Lower leg skin (tissue), 3 donors: Measurements from ENCODE around the gene AMDHD1.

Source experiments
- POLR2A ChIP-seq, 2 donors: fragments of 450-650 bp; IDR thresholded peaks; one replicate each; pipeline ENCODE4 v1.6.1; 2016 to 2017; ENCODE audit warnings: antibody characterized with exemption in 2 of 2, mild to moderate bottlenecking in 1 of 2, moderate library complexity in 1 of 2
- TF ChIP-seq, protein P1 (sequence below), 3 donors: fragments of 450-650 bp; IDR thresholded peaks; one replicate each; pipeline ENCODE4 v1.5.1; 2016; ENCODE audit warnings: antibody characterized with exemption in 3 of 3, mild to moderate bottlenecking in 3 of 3, moderate library complexity in 2 of 3

DNA sequence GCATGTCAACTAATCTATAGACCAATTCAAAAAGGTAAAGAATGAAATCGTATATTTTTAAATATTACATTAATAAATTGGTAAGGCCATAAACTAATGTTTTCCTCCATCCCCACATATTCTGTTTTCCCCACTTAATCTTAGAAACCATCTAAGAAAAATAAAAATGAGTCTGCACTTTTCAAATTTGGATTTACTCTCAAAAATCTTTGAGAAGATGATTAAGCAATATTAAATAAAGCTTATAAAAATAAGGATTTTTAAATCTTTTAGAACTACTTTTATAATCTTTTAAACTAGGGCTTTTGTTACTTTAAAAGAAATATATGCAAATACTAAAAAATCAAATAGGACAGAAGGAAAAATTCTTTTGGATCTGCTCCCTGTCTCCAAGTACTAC lies 63.6 kb downstream of the AMDHD1 start:
- TF ChIP-seq, protein P1, sequence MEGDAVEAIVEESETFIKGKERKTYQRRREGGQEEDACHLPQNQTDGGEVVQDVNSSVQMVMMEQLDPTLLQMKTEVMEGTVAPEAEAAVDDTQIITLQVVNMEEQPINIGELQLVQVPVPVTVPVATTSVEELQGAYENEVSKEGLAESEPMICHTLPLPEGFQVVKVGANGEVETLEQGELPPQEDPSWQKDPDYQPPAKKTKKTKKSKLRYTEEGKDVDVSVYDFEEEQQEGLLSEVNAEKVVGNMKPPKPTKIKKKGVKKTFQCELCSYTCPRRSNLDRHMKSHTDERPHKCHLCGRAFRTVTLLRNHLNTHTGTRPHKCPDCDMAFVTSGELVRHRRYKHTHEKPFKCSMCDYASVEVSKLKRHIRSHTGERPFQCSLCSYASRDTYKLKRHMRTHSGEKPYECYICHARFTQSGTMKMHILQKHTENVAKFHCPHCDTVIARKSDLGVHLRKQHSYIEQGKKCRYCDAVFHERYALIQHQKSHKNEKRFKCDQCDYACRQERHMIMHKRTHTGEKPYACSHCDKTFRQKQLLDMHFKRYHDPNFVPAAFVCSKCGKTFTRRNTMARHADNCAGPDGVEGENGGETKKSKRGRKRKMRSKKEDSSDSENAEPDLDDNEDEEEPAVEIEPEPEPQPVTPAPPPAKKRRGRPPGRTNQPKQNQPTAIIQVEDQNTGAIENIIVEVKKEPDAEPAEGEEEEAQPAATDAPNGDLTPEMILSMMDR (IDR thresholded peaks at IDR 0.05) = no peak
- no peak for TF ChIP-seq POLR2A (IDR thresholded peaks at IDR 0.05)
